Type B pancreatic cell (in vitro differentiated cells): ENCODE results near the gene RPL6. TPM values are rescaled to one million over a fixed set of nuclear protein-coding genes. Genes with fewer than 3 reads are reported as not detected.

ENCODE experiments used
- DNase-seq: peaks from one replicate; pipeline ENCODE4 v3.0.0; 2021; ENCODE audit warnings: mixed read lengths; ENCODE audit not compliant: unreplicated experiment; ENCODE audit errors: extremely low spot score
- H3K27ac Mint-ChIP-seq: 2 replicates; pipeline ENCODE4 v1.8.0; 2021; ENCODE audit warnings: mild to moderate bottlenecking, mixed read lengths
- H3K27me3 Mint-ChIP-seq: 2 replicates; pipeline ENCODE4 v1.8.0; 2021; ENCODE audit warnings: mixed read lengths
- H3K36me3 Mint-ChIP-seq: 2 replicates; pipeline ENCODE4 v1.8.0; 2021; ENCODE audit warnings: mixed read lengths
- H3K4me1 Mint-ChIP-seq: one replicate; pipeline ENCODE4 v1.8.0; 2021; ENCODE audit warnings: mixed read lengths; ENCODE audit not compliant: unreplicated experiment
- H3K4me3 Mint-ChIP-seq: 2 replicates; pipeline ENCODE4 v1.8.0; 2021; ENCODE audit warnings: mild to moderate bottlenecking, mixed read lengths
- H3K9me3 Mint-ChIP-seq: 2 replicates; pipeline ENCODE4 v1.8.0; 2021; ENCODE audit warnings: mixed read lengths
- CTCF ChIP-seq: fragments of 200-600 bp; sonication (generic); conservative IDR thresholded peaks from 2 replicates; pipeline ENCODE4 v1.5.0; 2021; ENCODE audit warnings: antibody characterized with exemption, mild to moderate bottlenecking
- total RNA-seq: library from RNA; stranded (reverse); gene quantifications from 2 replicates; pipeline ENCODE4 v1.2.1, GENCODE V29; 2021; ENCODE audit warnings: low replicate concordance

The RPL6 gene
- total RNA-seq, 1 donor from 2014 or later: 1,993 TPM

GRCh38 chr12:112367965-112368364, 41.4 kb downstream of the RPL6 start:
- Mint-ChIP-seq H3K27me3 (no peaks in the 10 kb centered on the region), H3K4me3 (no peak overlapping the region), H3K36me3 (peaks cover 4% of the 10 kb centered on the region), H3K4me1 (peaks cover 15% of the 10 kb centered on the region), H3K27ac (no peak overlapping the region), H3K9me3 (no peaks in the 10 kb centered on the region)
- TF ChIP-seq CTCF: no peak
- no peak for DNase-seq

- Mint-ChIP-seq H3K4me1 (peaks cover 3% of the 10 kb centered on the region), H3K4me3 (no peak overlapping the region), H3K27me3 (no peaks in the 10 kb centered on the region), H3K36me3 (no peaks in the 10 kb centered on the region), H3K27ac (no peak overlapping the region), H3K9me3 (no peaks in the 10 kb centered on the region)
- TF ChIP-seq CTCF: no peak
- DNase-seq: no peak
Measured at GRCh38 chr12:112362310-112362709, 47.1 kb downstream of the RPL6 start.

- DNase-seq: no peak
- Mint-ChIP-seq H3K9me3 (no peaks in the 10 kb centered on the region), H3K4me3 (no peak overlapping the region), H3K27ac (no peak overlapping the region), H3K27me3 (no peaks in the 10 kb centered on the region), H3K36me3 (no peaks in the 10 kb centered on the region), H3K4me1 (peaks cover 3% of the 10 kb centered on the region)
- no peak for TF ChIP-seq CTCF
Measured at GRCh38 chr12:112361271-112361670, 48.1 kb downstream of the RPL6 start.

GRCh38 chr12:112359290-112359689, 50.1 kb downstream of the RPL6 start:
- DNase-seq: no peak
- Mint-ChIP-seq H3K36me3 (no peaks in the 10 kb centered on the region), H3K27me3 (no peaks in the 10 kb centered on the region), H3K4me3 (no peak overlapping the region), H3K27ac (no peak overlapping the region), H3K4me1 (no peaks in the 10 kb centered on the region), H3K9me3 (no peaks in the 10 kb centered on the region)
- no peak for TF ChIP-seq CTCF

- Mint-ChIP-seq H3K27me3 (no peaks in the 10 kb centered on the region), H3K27ac (no peak overlapping the region), H3K36me3 (no peaks in the 10 kb centered on the region), H3K9me3 (no peaks in the 10 kb centered on the region), H3K4me1 (no peaks in the 10 kb centered on the region), H3K4me3 (no peak overlapping the region)
- no peak for DNase-seq
- no peak for TF ChIP-seq CTCF
Measured at GRCh38 chr12:112357214-112357613, 52.2 kb downstream of the RPL6 start.

Other genes starting within 250 kb of the RPL6 start
- 57.6 and 62.1 TPM in 2 replicates for gene HECTD4, start 27.2 kb downstream of the RPL6 start, total RNA-seq
- gene PTPN11, start 9.3 kb upstream of the RPL6 start, total RNA-seq: 76.0 and 78.9 TPM in 2 replicates